Suprapubic skin (tissue), 4 donors: Measurements from ENCODE around the gene SRP9. TPM values are rescaled to one million over a fixed set of nuclear protein-coding genes. Genes with fewer than 3 reads are reported as not detected.

Experiments used
- DNase-seq, 2 donors: peaks; one replicate each; pipeline ENCODE4 v3.0.0-alpha.2; 2019; ENCODE audit warnings: low spot score in 2 of 2
- H3K27ac ChIP-seq: fragments of 200-600 bp; sonication (generic); one replicate; pipeline ENCODE4 v1.5.1; 2019
- H3K27me3 ChIP-seq: fragments of 200-600 bp; sonication (generic); one replicate; pipeline ENCODE4 v1.5.1; 2019
- H3K36me3 ChIP-seq: fragments of 200-600 bp; sonication (generic); one replicate; pipeline ENCODE4 v1.5.1; 2019
- H3K4me1 ChIP-seq: fragments of 200-600 bp; sonication (generic); one replicate; pipeline ENCODE4 v1.5.1; 2019
- H3K4me3 ChIP-seq: fragments of 200-600 bp; sonication (generic); one replicate; pipeline ENCODE4 v1.5.1; 2019; ENCODE audit warnings: mild to moderate bottlenecking
- H3K9me3 ChIP-seq: fragments of 200-600 bp; sonication (generic); one replicate; pipeline ENCODE4 v1.5.1; 2019
- EP300 ChIP-seq: sonication (generic); formaldehyde crosslinking; IDR thresholded peaks from one replicate; pipeline ENCODE4 v1.6.1; 2017; ENCODE audit warnings: antibody characterized with exemption
- POLR2A ChIP-seq, 2 donors: fragments of 450-650 bp; IDR thresholded peaks; one replicate each; pipeline ENCODE4 v1.6.1; 2017; ENCODE audit warnings: antibody characterized with exemption in 2 of 2, mild to moderate bottlenecking in 2 of 2, moderate library complexity in 2 of 2
- POLR2AphosphoS5 ChIP-seq, 3 donors: sonication (generic); formaldehyde crosslinking; IDR thresholded peaks; one replicate each; pipeline ENCODE4 v1.6.1; 2017; ENCODE audit warnings: antibody characterized with exemption in 3 of 3
- whole genome bisulfite sequencing: methylation state at CpG from one replicate; pipeline ENCODE4 v1.1.5; 2018; 5-methylcytosine and 5-hydroxymethylcytosine counted together
- total RNA-seq, 4 donors: library from RNA; depleted of rRNA; stranded (reverse); fragments of >200 nt; gene quantifications; one replicate each; pipeline ENCODE4 v1.1.0, GENCODE V29; 2016
- TF ChIP-seq, protein P1 (sequence below), 2 donors: fragments of 200-600 bp in 1 of 2; fragments of 450-650 bp in 1 of 2; sonication (generic) in 1 of 2; IDR thresholded peaks; one replicate each; pipeline ENCODE4 v1.5.1; 2016 to 2019; ENCODE audit warnings: antibody characterized with exemption in 2 of 2, mild to moderate bottlenecking in 1 of 2, moderate library complexity in 1 of 2

The SRP9 gene
- total RNA-seq, 4 donors from 2014 or later: 139 to 162 (median 144) TPM

DNA sequence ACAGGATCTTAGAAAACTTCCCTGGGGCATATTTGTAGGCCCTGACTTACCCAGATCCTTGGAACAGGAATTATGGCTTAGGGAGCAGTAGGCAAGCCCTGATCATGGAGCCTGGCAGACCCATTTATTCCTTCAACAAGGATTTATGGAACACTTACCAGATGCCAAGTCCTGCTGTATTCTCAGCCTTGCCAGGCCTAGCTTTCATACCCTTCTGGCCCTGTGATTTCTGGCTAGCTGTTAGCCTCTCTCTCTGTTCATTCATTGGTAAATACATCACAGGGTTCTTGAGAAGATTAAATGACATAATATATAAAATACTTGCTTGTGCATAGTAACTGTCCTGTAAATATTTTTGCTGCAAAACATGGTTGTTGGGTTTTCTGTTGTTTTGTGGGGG lies 32.4 kb upstream of the SRP9 start:
- Histone ChIP-seq H3K27ac (peak overlapping the region; percentile 90), H3K9me3 (no peaks in the 10 kb centered on the region), H3K4me3 (no peak overlapping the region), H3K27me3 (no peaks in the 10 kb centered on the region), H3K4me1 (peaks cover 40% of the 10 kb centered on the region), H3K36me3 (no peaks in the 10 kb centered on the region)
- no peak for DNase-seq
- TF ChIP-seq, protein P1, sequence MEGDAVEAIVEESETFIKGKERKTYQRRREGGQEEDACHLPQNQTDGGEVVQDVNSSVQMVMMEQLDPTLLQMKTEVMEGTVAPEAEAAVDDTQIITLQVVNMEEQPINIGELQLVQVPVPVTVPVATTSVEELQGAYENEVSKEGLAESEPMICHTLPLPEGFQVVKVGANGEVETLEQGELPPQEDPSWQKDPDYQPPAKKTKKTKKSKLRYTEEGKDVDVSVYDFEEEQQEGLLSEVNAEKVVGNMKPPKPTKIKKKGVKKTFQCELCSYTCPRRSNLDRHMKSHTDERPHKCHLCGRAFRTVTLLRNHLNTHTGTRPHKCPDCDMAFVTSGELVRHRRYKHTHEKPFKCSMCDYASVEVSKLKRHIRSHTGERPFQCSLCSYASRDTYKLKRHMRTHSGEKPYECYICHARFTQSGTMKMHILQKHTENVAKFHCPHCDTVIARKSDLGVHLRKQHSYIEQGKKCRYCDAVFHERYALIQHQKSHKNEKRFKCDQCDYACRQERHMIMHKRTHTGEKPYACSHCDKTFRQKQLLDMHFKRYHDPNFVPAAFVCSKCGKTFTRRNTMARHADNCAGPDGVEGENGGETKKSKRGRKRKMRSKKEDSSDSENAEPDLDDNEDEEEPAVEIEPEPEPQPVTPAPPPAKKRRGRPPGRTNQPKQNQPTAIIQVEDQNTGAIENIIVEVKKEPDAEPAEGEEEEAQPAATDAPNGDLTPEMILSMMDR (IDR thresholded peaks at IDR 0.05): no peak
- no peak for TF ChIP-seq POLR2AphosphoS5 (IDR thresholded peaks at IDR 0.05)

- H3K27me3 ChIP-seq: no peaks in the 10 kb centered on the region
- H3K4me3 ChIP-seq: peak overlapping the region; percentile 45
- H3K27ac ChIP-seq: peak overlapping the region; percentile 90
- WGBS: 29% methylated on average over 17 of the region's 18 CpGs
- peak in 1 of 2 donors; percentile 82 for DNase-seq
- no peak for TF ChIP-seq POLR2A (IDR thresholded peaks at IDR 0.05)
- peak in 2 of 3 donors; percentile 31 to 38 for TF ChIP-seq POLR2AphosphoS5 (IDR thresholded peaks at IDR 0.05)
- TF ChIP-seq, protein P1 (IDR thresholded peaks at IDR 0.05): peak in 1 of 2 donors; percentile 7
- TF ChIP-seq EP300: no peak
- H3K9me3 ChIP-seq: no peaks in the 10 kb centered on the region
- H3K36me3 ChIP-seq: no peaks in the 10 kb centered on the region
- peaks cover 51% of the 10 kb centered on the region for H3K4me1 ChIP-seq
Measured at GRCh38 chr1:225746361-225747179, 31.1 kb upstream of the SRP9 start.

- Histone ChIP-seq H3K4me3 (no peak overlapping the region), H3K27me3 (no peaks in the 10 kb centered on the region), H3K27ac (peak overlapping the region; percentile 90), H3K4me1 (peaks cover 59% of the 10 kb centered on the region), H3K9me3 (no peaks in the 10 kb centered on the region), H3K36me3 (no peaks in the 10 kb centered on the region)
- no peak for DNase-seq
- TF ChIP-seq POLR2A (IDR thresholded peaks at IDR 0.05): no peak
- TF ChIP-seq, protein P1 (IDR thresholded peaks at IDR 0.05): no peak
- TF ChIP-seq POLR2AphosphoS5 (IDR thresholded peaks at IDR 0.05): no peak
- no peak for TF ChIP-seq EP300
- WGBS: 88% methylated on average over 7 of the region's 7 CpGs
Measured at GRCh38 chr1:225747566-225747965, 30.1 kb upstream of the SRP9 start.

GRCh38 chr1:225748529-225748928 lies 29.1 kb upstream of the SRP9 start:
- TF ChIP-seq POLR2A (IDR thresholded peaks at IDR 0.05) (no peak), POLR2AphosphoS5 (IDR thresholded peaks at IDR 0.05) (no peak), EP300 (no peak)
- TF ChIP-seq, protein P1 (IDR thresholded peaks at IDR 0.05): no peak
- Histone ChIP-seq H3K36me3 (no peaks in the 10 kb centered on the region), H3K27me3 (no peaks in the 10 kb centered on the region), H3K4me3 (no peak overlapping the region), H3K27ac (peak overlapping the region; percentile 5), H3K9me3 (no peaks in the 10 kb centered on the region), H3K4me1 (peaks cover 59% of the 10 kb centered on the region)
- peak in 1 of 2 donors; percentile 70 for DNase-seq
- WGBS: 61% methylated on average over 10 of the region's 10 CpGs

- H3K9me3 ChIP-seq: no peaks in the 10 kb centered on the region
- DNase-seq: no peak
- no peaks in the 10 kb centered on the region for H3K36me3 ChIP-seq
- H3K27me3 ChIP-seq: no peaks in the 10 kb centered on the region
- H3K27ac ChIP-seq: no peak overlapping the region
- no peak overlapping the region for H3K4me3 ChIP-seq
- TF ChIP-seq POLR2AphosphoS5 (IDR thresholded peaks at IDR 0.05): no peak
- TF ChIP-seq, protein P1 (IDR thresholded peaks at IDR 0.05): no peak
- no peak for TF ChIP-seq POLR2A (IDR thresholded peaks at IDR 0.05)
- TF ChIP-seq EP300: no peak
- H3K4me1 ChIP-seq: peaks cover 59% of the 10 kb centered on the region
- WGBS: 93% methylated on average over 3 of the region's 3 CpGs
Measured at GRCh38 chr1:225749706-225750105, 27.9 kb upstream of the SRP9 start.
